Astrocyte (in vitro differentiated cells and primary cell): Measurements from ENCODE around the gene EML5.

Experiments used
- EZH2 ChIP-seq: IDR thresholded peaks from 2 replicates; pipeline ENCODE4 v1.6.1; 2012; ENCODE audit warnings: mild to moderate bottlenecking, low read length, inconsistent platforms; ENCODE audit not compliant: insufficient read depth
- TF ChIP-seq, protein P1 (sequence below): IDR thresholded peaks from 2 replicates; pipeline ENCODE4 v1.5.1; 2011; ENCODE audit warnings: low read depth, mild to moderate bottlenecking, inconsistent platforms, low read length, moderate library complexity; ENCODE audit not compliant: insufficient read depth

- TF ChIP-seq, protein P1, sequence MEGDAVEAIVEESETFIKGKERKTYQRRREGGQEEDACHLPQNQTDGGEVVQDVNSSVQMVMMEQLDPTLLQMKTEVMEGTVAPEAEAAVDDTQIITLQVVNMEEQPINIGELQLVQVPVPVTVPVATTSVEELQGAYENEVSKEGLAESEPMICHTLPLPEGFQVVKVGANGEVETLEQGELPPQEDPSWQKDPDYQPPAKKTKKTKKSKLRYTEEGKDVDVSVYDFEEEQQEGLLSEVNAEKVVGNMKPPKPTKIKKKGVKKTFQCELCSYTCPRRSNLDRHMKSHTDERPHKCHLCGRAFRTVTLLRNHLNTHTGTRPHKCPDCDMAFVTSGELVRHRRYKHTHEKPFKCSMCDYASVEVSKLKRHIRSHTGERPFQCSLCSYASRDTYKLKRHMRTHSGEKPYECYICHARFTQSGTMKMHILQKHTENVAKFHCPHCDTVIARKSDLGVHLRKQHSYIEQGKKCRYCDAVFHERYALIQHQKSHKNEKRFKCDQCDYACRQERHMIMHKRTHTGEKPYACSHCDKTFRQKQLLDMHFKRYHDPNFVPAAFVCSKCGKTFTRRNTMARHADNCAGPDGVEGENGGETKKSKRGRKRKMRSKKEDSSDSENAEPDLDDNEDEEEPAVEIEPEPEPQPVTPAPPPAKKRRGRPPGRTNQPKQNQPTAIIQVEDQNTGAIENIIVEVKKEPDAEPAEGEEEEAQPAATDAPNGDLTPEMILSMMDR: no peak
- TF ChIP-seq EZH2: no peak
These were observed 220.6 kb downstream of the EML5 start for GRCh38 chr14:88572117-88572516.
